GM19328 (cell line): ENCODE results near the gene BARHL2.

Source experiments
- ATAC-seq: cut with Tn5 transposase; IDR thresholded peaks from one replicate; pipeline ENCODE4 v1.9.1; 2021; ENCODE audit warnings: mild to moderate bottlenecking, moderate library complexity; ENCODE audit not compliant: unreplicated experiment

BARHL2 gene

DNA sequence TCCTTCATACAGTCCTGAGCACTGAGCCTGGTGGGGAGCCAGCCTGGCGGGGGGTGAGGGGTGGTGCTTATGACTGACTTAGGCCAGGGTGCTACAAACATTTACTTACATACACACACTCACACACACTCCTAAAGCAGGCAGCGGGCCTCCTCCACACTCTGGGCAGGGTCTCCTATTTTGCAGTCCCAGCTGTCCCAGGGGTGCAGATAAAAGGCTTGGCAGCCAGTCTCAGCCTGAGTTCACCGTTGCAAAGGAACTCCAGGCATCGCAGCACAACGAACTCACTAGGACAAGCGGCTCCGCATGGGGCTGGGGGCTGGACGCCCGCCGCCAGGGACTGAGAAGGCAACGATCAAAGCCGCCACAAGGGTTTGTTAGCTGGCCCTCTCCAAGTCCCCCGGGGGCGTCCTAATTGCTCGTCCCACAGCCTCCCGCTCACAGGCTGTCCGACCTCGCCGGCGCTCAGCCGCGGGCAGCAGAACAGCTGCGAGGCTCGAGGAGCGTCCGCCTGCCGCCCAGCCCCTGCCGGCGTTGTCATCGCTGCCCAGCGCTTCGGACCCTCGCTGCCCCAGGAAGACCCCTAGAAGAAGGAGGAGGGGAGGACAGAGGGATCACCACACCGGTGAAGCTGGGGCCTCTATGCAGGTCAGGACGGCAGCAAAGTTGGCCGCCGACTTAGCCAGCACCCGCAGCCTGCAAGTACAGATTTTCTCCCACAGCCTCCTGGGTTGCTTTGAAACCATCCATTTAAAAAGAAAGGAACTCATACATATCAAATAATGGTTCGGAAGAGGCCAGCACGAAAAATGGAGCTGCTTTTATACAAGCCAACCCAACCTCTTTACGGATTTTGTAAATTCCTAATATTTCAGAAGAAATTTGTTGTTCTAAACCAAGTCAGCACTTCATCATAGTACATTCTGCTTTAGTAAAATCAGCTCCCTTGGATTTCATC is 6.2 kb downstream of the BARHL2 start:
- no peak for ATAC-seq

- ATAC-seq: no peak
Measured at GRCh38 chr1:90709535-90709934, 7.6 kb downstream of the BARHL2 start.

DNA sequence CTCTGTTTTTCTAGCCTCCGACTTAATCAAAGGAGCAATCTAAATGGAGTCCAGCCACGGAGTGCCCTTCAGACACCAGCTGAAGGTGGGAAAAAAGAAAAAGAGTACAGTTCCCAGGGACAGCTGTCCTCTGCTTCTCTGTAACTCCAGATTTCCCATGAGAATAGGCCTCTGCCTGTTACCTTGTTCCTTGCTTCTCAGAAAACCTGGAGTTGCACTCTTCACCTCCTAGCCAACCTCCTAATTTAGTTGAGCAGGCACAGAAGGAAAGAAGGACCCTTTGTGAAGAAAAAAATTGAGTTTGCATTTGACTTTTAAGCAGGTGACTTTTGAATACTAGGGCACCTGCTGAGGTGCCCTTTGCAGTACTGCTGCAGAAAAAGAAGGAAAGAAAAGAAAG is 8.3 kb downstream of the BARHL2 start:
- no peak for ATAC-seq

DNA sequence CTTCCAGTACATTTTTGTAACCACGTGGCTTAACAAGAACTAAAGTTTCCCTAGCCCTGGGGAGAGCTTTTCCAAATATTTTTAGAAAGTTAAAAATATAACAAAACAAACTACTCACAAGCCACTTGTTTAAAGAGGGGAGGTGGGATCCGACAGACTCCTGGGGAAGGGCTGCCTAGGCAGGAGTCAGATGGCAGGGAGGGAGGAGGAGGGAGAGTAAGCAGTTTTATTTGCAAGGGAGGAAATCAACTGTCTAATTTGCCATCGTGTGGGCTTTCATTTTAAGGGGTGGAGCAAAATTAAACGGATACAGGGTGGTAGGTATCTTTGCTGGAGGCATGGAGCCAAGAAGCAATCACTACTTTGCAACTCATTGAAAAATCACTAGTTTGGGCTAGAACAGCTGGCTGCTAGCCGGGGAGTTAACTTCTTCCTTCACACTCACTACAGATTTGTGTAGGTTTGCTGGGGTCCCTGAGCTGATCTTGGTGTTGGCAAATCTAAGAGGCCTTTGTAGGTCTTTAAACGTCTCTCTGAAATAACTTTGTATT is 8.8 kb downstream of the BARHL2 start:
- no peak for ATAC-seq

DNA sequence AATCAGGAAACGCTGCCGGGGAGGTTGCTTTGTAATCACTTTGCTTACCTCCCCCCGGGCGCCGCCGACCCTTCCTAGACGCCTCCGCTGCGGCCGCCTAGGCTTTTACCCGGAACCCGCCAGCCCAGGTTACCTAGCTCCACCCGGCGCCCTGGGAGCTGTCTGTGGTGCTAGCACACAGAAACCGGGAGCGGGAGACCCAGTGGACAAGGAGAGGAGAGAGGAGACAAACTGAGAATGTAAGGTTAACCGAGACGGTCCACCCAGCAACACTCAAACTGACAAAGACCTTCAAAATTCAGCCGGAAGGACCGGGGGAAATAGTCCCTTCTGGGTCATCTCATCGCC is 9.8 kb downstream of the BARHL2 start:
- ATAC-seq: no peak

DNA sequence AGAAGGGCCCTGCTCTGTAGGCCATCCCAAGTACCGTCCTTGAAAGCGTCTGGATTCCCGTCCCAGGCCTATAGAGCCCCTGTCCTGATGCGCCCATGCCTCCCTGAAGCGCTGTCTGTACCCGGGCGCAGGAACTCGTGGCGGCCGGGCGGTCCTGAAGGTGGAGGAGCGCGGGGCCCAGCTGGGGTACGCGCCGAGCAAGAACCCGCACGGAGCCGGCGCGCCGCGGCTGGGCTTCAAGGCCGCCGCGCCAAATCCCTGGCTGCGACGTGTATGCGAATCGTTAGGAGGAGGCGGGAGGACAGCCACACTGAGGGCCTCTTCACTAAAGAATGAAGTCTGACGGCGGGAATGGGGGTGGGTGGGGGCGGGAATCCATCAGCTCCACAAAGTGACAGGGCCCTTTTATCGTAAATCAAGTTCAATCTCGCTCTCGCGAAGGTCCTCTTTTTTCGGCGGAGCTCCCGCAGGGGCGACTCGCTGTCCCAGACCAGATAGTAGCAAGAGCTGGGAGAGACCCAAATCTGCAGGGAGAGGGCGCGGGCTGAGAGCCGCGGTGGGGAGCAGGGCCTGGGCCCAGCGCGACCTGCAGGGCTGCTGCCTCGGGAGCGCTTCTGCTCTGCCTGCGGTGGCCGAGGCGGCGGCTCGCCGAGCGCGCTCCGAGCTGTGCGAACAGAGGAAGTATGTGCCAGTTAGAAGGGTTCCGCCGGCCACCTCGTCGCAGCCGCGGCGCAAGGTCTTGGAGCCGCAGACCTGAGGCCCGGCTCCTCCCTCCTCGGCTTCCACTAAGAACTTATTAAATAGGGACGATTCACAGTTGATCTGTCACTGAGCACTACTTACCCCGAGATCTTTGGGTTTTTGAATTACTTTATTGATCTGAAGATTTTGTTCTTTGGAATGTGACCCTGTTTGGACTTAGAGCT is 10.4 kb downstream of the BARHL2 start:
- no peak for ATAC-seq

DNA sequence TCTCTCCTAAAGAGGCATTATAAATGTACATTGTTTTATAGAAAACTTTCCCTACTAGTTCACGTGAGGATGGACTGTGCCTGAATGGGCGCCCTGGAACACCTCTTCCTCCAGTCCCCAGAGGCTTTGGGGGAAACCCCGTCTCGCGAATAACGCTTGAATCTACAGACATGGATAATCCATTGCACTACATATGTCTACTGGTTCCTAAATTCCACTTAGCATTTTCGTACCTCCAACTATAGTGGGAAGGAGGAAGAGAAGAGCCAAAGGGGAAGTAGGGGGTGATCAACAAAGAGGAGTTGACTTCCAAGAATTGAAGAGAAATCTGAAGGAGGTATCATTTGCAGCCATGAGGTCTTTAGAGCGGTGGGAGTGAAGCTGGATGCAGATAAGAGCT is 11.1 kb downstream of the BARHL2 start:
- ATAC-seq: no peak

DNA sequence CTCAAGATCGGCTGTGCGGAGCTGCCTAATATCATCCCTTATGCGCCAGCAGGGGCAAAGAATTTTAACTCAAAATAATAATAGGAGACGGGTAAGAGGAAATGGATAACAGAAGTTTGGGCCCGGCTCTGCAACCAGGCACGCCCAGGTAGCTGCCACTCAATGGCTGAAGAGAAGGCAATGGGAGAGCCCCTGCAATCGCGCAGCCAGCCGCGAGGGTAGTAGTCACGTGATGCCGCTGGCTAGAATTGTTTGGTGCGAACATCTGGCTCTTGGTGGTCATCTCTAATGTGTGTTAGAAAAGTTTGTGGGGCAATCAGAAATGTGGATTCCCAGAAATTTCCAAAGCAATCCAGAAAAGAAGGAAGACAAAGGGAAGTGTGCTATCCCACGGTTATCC is 12.3 kb downstream of the BARHL2 start:
- ATAC-seq: no peak

- ATAC-seq: no peak
Measured at GRCh38 chr1:90694846-90695245, 22.3 kb downstream of the BARHL2 start.

GRCh38 chr1:90687747-90688146 is 29.4 kb downstream of the BARHL2 start:
- no peak for ATAC-seq

DNA sequence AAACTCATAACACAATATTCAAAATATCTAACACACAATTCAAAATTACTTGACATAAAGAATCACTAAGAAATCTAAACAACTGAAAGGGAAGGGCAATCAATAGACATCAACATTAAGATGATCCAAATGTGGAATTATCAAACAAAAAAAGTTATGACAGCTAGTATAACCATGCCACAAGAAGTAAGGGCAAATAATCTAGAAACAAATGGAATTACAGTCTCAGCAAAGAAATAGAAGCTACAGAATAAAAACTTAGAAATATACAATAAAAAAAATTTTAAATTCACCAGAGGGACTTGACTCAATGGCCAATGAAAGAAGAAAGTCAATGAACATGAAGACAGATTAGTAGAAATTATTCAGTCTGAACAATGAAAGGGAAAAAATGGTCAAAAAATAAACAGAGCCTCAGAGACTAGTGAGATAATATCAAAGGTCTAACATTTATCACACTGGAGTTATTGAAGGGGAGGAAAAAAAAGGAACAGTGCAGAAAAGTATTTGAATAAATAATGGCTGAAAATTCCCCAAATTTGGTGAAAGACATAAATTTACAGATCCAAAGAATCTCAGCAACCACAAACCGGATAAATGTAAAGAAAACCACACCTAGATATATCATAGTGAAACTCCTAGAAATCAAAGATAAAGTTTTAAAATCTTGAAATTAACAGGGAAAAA is 41.8 kb downstream of the BARHL2 start:
- ATAC-seq: no peak

GRCh38 chr1:90671741-90672140 is 45.4 kb downstream of the BARHL2 start:
- no peak for ATAC-seq

- ATAC-seq: no peak
Measured at GRCh38 chr1:90671251-90671650, 45.9 kb downstream of the BARHL2 start.
